Measurements from ENCODE around the gene SMKR1.

DNA sequence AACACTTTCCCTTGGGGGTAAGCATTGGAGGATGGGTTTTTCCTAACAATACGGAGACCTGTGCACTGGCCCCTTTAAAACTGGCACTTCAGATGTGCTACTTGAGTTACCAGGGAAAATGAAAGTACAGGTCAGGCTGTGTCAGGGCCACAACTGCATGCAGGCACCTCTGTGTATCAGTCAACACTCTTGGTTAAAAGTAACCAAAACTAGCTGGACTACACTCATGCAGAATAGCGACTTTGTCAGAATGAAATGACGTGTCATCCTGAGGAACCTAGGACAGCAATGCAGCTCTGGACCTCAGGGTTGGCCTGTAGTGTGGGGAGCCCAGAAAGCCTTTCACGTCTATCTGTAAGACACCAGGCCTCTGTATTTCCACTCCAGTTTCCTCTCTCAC is 33.8 kb upstream of the SMKR1 start:
- no peak for TF ChIP-seq EZH2 (IDR thresholded peaks at IDR 0.05)
- TF ChIP-seq, protein P1, sequence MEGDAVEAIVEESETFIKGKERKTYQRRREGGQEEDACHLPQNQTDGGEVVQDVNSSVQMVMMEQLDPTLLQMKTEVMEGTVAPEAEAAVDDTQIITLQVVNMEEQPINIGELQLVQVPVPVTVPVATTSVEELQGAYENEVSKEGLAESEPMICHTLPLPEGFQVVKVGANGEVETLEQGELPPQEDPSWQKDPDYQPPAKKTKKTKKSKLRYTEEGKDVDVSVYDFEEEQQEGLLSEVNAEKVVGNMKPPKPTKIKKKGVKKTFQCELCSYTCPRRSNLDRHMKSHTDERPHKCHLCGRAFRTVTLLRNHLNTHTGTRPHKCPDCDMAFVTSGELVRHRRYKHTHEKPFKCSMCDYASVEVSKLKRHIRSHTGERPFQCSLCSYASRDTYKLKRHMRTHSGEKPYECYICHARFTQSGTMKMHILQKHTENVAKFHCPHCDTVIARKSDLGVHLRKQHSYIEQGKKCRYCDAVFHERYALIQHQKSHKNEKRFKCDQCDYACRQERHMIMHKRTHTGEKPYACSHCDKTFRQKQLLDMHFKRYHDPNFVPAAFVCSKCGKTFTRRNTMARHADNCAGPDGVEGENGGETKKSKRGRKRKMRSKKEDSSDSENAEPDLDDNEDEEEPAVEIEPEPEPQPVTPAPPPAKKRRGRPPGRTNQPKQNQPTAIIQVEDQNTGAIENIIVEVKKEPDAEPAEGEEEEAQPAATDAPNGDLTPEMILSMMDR (IDR thresholded peaks at IDR 0.05), result no peak
